Activated T-cell treated with anti-CD3 and anti-CD28 coated beads for 24 hours (primary cell): ENCODE results near the gene ZNF85.
A peak's percentile ranks its signal among the peaks of the same experiment; 100 is the strongest.
"Not testable (repeated sequence)": the region's sequence is repeated elsewhere in the genome, so short reads cannot be mapped to it uniquely, and the experiment has no call there.

Source experiments
- DNase-seq: peaks from one replicate; pipeline ENCODE4 v3.0.0-alpha.2; 2020; ENCODE audit warnings: low read depth

ZNF85 gene

DNA sequence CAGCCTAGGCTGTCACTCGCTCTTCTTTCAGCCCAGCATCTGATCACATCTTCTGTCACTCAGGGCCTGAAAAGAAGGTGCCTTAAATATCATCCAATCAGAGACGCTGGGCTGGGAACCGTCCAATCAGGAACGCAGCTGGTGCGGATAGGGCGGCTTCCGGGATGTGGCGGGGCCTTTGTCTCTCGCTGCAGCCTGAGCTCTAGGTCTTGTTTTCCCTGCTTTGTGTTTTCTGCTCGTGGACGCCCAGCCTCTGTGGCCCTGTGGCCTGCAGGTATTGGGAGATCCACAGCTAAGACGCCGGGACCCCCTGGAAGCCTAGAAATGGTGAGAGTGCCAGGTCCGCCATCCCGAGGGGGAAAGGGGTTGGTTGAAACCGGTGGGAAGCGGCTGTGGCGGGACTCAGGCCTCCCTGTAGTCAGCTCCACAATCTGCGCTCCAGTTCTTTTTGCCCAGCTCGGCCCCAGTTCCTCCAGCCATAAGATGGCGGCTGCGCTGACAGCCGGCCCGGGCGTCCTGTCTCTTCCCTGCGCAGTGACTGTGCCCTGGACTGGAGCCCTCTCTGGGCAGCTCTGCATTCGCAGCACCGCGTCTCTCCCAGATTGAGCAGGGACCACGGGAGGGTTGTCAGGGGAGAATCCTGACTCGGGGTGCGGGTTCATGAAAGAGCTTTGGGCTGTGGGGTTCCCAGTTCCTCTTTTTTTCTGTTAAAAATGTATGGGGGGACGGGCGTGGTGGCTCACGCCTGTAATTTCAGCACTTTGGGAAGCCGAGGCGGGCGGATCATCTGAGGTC is at the start of gene ZNF85:
TSS of gene ZNF85 (plus strand) at position 175 of the 795 bp plus-strand sequence. CDS start at position 325, 150 bp downstream.
- peak; percentile 88 for DNase-seq

DNA sequence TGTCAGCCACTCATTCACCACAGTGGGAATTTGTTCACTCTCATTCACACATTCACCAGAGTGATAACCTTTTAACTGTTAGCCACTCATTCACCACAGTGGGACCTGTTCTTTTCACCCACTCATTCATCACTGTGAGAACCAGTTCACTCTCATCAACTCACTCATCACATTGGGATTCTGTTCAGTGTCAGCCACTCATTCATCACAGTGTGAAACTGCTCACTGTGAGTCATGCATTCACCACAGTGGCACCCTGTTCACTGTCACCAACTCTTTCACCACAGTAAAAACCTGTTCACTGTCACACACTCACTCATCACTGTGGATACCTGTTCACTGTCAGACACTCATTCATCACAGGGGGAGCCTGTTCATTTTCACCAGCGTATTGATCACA is 43.5 kb upstream of the ZNF85 start:
- no peak for DNase-seq

DNA sequence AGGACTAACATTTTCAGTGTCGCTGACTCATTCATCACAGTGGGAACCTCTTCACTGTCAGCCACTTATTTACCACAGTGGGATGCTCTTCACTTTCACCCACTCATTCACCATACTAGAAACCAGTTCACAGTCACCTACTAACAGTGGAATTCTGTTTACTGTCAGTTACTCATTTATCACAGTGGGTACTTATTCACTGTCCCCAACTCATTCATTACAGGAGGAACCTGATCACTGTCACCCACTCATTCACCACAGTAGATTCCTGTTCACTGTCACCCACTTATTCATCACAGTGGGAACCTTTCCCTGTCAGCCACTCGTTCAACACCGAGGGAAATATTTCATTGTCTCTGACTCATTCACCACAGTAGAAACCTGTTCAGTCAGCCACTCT is 10.1 kb upstream of the ZNF85 start:
- DNase-seq, result no peak

DNA sequence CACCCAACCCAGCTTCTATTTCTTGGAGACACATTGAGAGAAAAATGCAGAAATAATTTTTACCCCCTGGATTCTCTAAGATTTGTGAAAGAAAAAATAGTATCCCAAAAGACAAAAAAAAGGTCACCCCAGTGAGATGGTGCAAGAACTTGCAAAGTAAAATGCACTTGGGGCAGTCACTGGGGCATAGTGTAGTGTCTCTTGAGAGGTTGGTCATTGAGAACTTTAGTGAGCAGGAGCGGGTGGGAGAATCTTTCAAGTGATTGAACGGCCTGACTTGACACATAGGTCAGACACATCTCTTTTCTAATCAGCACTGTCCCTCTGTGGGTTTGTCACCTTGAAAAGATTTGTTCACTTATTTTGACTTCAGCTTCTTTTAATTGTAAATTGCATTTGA is 2.4 kb downstream of the ZNF85 start:
- no peak for DNase-seq

DNA sequence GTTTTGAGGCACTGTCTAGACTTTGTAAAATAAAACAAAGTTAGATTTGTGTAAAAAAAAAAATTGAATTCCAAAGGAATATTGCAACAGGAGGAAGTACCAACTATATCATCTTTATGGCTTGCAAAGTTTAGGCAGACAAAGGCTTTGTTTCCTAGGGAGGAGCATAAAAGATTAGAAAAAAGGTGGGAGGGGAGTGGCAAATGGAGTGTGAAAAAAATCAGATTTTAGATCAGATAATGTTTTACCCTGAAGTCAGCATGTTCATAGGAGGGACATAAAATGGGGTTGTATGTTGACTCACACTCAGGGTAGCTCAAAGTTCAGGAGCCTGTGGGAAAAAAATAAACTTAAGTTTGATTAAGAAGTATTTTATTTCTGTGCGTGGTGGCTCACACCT is 3.7 kb downstream of the ZNF85 start:
- no peak for DNase-seq

DNA sequence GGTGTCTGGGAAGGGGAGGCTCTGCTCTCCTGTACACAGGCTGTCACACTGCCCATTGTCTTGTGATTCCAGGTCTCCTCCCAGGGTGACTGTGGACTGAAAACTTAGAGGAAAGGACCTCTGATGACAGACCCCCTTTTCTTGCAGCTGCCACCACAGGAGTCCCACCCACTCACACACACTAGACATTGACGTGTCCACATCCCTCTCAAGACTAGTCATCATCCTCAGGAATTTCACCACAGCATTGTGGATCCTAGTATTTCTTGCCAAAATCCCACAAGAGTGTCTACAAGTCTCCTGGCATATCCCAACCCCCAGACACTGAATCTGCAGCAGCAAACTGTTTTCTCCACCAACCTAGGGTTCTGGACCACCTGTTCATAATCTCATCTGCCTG is 5.3 kb downstream of the ZNF85 start:
- no peak for DNase-seq

DNA sequence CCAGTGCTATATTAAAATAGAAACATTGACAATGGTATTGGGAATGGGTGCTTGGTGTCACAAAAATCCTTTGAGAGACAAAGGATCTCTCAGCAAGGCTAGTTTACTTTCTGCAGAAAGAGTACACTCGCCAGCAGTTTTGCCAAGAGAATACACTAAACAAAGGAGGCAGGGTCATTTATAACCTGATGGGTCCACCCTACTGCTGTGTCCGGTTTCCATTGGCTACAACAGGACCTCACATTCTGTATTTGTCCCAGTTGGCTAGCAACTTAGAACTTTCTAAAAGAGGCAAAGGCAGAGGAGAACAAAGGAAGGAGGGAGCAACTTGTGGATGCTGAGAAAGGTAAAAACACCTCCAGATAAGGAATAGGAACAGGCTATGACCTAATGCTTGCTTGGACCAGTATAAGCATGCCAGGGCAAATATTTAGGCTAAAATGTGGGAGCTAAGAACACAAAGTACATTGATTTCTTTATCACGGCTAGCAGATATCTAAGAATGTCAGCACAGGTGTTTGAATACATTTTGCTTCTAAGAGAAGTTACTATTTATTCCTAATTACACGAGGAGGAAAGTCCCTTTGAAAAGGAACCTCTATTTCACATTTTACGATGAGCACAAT is 13.4 kb downstream of the ZNF85 start:
- not testable (repeated sequence) for DNase-seq

DNA sequence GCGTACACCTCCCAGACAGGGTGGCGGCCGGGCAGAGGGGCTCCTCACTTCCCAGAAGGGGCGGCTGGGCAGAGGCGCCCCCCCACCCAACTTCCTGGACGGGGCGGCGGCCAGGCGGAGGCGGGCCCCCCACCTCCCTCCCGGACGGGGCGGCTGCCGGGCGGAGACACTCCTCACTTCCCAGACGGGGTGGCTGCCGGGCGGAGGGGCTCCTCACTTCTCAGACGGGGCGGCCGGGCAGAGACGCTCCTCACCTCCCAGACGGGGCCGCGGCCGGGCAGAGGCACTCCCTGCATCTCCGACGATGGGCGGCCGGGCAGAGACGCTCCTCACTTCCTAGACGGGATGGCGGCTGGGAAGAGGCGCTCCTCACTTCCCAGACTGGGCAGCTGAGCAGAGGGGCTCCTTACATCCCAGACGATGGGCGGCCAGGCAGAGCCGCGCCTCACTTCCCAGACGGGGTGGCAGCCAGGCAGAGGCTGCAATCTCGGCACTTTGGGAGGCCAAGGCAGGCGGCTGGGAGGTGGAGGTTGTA is 29.6 kb downstream of the ZNF85 start:
- not testable (repeated sequence) for DNase-seq

DNA sequence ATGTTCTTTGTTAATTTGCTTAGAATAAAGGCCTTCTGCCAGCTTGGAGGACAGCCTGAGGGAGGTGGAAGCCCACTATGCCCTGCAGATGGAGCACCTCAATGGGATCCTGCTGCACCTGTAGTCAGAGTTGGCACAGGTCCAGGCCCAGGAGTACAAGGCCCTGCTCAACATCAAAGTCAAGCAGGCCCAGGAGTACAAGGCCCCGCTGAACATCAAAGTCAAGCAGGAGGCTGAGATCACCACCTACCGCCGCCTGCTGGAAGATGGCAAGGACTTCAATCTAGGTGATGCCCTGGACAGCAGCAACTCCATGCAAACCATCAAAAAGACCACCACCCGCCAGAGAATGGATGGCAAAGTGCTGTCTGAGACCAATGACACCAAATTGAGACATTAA is 41.7 kb downstream of the ZNF85 start:
- no peak for DNase-seq

DNA sequence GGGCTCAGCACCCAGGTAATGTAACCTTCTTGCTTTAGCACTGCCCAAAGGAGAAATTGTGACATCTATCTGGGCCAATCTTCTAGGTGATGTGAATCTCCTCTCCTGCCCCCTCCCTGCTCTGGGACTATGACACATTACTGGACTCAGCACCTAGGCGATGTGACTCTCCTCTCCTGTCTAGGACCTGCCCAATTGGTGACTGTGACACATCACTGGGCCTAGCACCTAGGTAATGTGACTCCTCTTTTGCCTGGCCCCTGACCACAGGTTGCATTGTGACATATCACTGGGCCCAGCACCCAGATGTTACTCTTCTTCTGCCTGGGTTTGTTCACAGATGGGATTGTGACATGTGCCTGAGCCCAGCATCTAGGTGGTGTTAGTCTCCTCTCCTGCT is 45.0 kb downstream of the ZNF85 start:
- no peak for DNase-seq

DNA sequence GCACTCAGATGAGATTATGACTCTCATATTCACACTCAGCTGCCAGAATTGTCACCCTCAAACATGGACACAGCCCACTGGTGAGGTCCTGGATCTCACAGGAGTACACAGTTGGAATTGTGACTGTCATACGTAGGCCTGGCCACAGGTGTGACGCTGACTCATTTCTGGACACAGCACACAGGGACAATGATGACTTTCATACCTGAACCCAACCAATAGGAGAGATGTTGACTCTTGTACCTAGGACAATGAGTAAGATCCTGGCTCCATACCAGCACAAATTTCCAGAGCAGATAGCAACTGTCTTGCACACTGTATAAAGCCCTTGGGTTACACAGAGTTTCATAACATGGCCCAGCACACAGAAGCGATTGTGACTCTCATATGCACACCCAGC is 46.4 kb downstream of the ZNF85 start:
- no peak for DNase-seq

DNA sequence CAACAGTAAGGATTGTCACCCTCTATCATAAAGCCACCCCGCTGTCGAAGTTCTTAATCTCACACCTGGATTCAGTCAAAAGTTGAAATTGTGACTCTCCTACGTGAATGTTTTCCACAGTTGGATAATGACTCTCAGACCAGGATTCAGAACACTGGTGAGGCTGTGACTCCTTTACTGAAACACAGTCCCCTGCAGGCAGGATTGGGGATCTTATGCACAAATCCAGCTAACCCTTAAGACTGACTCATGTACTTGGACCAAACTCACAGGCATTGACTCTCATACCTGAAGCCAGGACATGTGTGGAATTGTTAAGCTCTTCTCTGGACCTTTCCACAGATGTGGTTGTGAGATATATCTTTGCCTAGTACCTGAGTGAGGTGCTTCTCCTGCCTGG is 46.8 kb downstream of the ZNF85 start:
- no peak for DNase-seq

DNA sequence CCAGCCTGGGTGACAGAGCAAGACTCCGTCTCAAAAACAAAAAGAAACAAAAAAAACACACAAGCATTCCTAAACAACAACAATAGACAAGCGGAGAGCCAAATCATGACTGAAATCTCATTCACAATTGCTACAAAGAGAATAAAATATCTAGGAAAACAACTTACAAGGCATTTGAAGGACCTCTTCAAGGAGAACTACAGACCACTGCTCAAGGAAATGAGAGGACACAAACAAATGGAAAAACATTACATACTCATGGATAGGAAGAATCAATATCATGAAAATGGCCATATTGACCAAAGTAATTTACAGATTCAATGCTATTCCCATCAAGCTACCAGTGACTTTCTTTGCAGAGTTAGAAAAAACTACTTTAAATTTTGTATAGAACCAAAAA is 69.7 kb downstream of the ZNF85 start:
- DNase-seq, result not testable (repeated sequence)

DNA sequence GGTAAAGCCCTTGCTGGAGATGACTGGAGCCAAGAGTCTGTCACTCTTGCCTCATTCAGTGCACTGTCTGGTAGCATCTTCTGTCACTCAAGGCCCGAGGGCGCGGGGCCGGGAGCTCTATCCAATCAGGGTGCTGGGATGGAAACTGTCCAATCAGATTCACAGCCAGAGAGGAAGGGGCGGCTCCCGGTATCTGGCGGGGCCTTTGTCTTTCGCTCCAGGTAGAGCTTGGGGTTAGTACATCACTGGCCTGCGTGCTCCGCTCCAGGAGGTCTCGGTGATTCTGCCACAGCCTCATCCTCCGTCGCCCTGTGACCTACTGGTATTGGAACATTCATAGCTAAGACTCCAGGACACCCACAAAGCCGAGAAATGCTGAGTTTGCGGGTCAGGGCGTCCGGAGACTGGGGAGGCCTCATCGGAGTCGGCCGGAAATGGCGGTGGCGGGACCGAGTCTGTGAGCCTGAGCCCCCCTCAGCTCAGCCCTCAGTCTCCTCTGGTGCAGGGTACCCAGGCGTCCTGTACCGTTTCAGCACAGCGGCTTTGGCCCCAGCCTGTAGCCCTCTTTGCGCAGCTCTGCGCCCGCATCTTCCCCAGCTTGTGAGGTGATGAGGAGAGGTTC is 76.8 kb downstream of the ZNF85 start:
- peak; percentile 86 for DNase-seq
